H1 (cell line): ENCODE data around the gene NEMF. TPM values are rescaled to one million over a fixed set of nuclear protein-coding genes. Genes with fewer than 3 reads are reported as not detected.

Experiments
- CTCF ChIA-PET: fragments of 300-600 bp; sonication (Branson Sonifier 250); formaldehyde crosslinking; loops from one replicate; lab custom pipeline; 2021; ENCODE audit not compliant: partially characterized antibody; lab: Charles Lee
- POLR2A ChIA-PET: fragments of 300-600 bp; sonication (Branson Sonifier 250); formaldehyde crosslinking; loops from one replicate; lab custom pipeline; 2021; ENCODE audit warnings: inconsistent platforms; ENCODE audit not compliant: partially characterized antibody; lab: Charles Lee
- DNase-seq, 2 experiments: peaks; one replicate each; pipeline versions ENCODE4 v3.0.0 to v3.0.0-alpha.2; 2010 to 2022; ENCODE audit warnings: low spot score in 2 of 2, low read depth in 1 of 2, mixed read lengths in 1 of 2
- FAIRE-seq: peaks from 2 replicates; lab custom pipeline; 2011; peaks lifted over from hg19 to GRCh38; lab: Jason Lieb, UNC
- H2AFZ ChIP-seq: 2 replicates; pipeline ENCODE4 v1.8.1; 2012; ENCODE audit warnings: low read length, inconsistent platforms
- H2AK5ac ChIP-seq: 2 replicates; pipeline ENCODE4 v1.6.1; 2013; ENCODE audit warnings: low read depth, low read length
- H2BK120ac ChIP-seq: replicated peaks from 2 replicates; pipeline ENCODE3; 2013; ENCODE audit warnings: low read depth, low read length, inconsistent platforms
- H2BK12ac ChIP-seq: 2 replicates; pipeline ENCODE4 v1.6.1; 2013; ENCODE audit warnings: low read depth, low read length
- H2BK15ac ChIP-seq: 2 replicates; pipeline ENCODE4 v1.6.1; 2013; ENCODE audit warnings: low read length
- H2BK20ac ChIP-seq: 2 replicates; pipeline ENCODE4 v1.6.1; 2013; ENCODE audit warnings: low read length
- H2BK5ac ChIP-seq: 2 replicates; pipeline ENCODE4 v1.6.1; 2013; ENCODE audit warnings: low read depth, low read length
- H3K14ac ChIP-seq: 2 replicates; pipeline ENCODE4 v1.6.1; 2013; ENCODE audit warnings: inconsistent platforms; ENCODE audit not compliant: insufficient read length
- H3K18ac ChIP-seq: 2 replicates; pipeline ENCODE4 v1.6.1; 2013; ENCODE audit warnings: low read length; ENCODE audit errors: extremely low read depth
- H3K23ac ChIP-seq: 2 replicates; pipeline ENCODE4 v1.6.1; 2013; ENCODE audit warnings: inconsistent platforms; ENCODE audit not compliant: insufficient read length
- H3K23me2 ChIP-seq: 2 replicates; pipeline ENCODE4 v1.6.1; 2013; ENCODE audit warnings: low read depth, low read length
- H3K27ac ChIP-seq: 2 replicates; pipeline ENCODE4 v1.6.1; 2011; ENCODE audit warnings: low read depth, low read length, inconsistent platforms
- H3K27me3 ChIP-seq, 4 experiments: replicated peaks in 1 of 4; 1 replicate in 1 of 4; 2 replicates in 3 of 4; pipeline versions ENCODE4 v1.6.1 to v1.8.1; 2011 to 2013; ENCODE audit warnings: low read length in 3 of 4, mild to moderate bottlenecking in 3 of 4, inconsistent platforms in 2 of 4, mixed read lengths in 2 of 4, moderate library complexity in 1 of 4; ENCODE audit not compliant: control insufficient read depth in 3 of 4, insufficient read depth in 3 of 4; ENCODE audit errors: extremely low read depth in 1 of 4
- H3K36me3 ChIP-seq, 4 experiments: 2 replicates each; pipeline versions ENCODE4 v1.6.1 to v1.8.1; 2011 to 2013; ENCODE audit warnings: mild to moderate bottlenecking in 4 of 4, low read length in 3 of 4, moderate library complexity in 2 of 4, control low read depth in 1 of 4, inconsistent platforms in 1 of 4; ENCODE audit not compliant: insufficient read depth in 4 of 4, control insufficient read depth in 2 of 4
- H3K4ac ChIP-seq: replicated peaks from 2 replicates; pipeline ENCODE3; 2013; ENCODE audit warnings: low read length, low read depth, mixed read lengths, inconsistent platforms; ENCODE audit not compliant: insufficient read length
- H3K4me1 ChIP-seq, 4 experiments: replicated peaks in 1 of 4; 1 replicate in 1 of 4; 2 replicates in 3 of 4; pipeline versions ENCODE4 v1.6.1 to v1.8.1; 2011 to 2013; ENCODE audit warnings: low read length in 3 of 4, inconsistent platforms in 2 of 4, mixed read lengths in 1 of 4; ENCODE audit not compliant: insufficient read depth in 4 of 4, control insufficient read depth in 3 of 4
- H3K4me2 ChIP-seq, 2 experiments: 2 replicates each; pipeline versions ENCODE4 v1.6.1 to v1.8.1; 2011 to 2013; ENCODE audit warnings: low read depth in 2 of 2, low read length in 2 of 2, control low read depth in 1 of 2, inconsistent platforms in 1 of 2, mild to moderate bottlenecking in 1 of 2; ENCODE audit not compliant: insufficient read depth in 1 of 2
- H3K4me3 ChIP-seq, 4 experiments: fragments of 200-600, 300-600 bp in 1 of 4; sonication (generic), shearing (Covaris generic), sonication (Bioruptor Twin) in 1 of 4; 2 replicates each; pipeline versions ENCODE4 v1.5.1 to v1.8.1; 2011 to 2016; ENCODE audit warnings: low read length in 4 of 4, low read depth in 3 of 4, control low read depth in 2 of 4, inconsistent platforms in 2 of 4, mild to moderate bottlenecking in 2 of 4, mixed read lengths in 1 of 4, moderate library complexity in 1 of 4; ENCODE audit not compliant: insufficient read depth in 2 of 4; ENCODE audit errors: extremely low read depth in 1 of 4
- H3K56ac ChIP-seq: replicated peaks from 2 replicates; pipeline ENCODE3; 2013; ENCODE audit warnings: low read depth, mild to moderate bottlenecking, mixed read lengths, low read length, inconsistent platforms; ENCODE audit not compliant: insufficient read length
- H3K79me1 ChIP-seq: 2 replicates; pipeline ENCODE4 v1.6.1; 2013; ENCODE audit warnings: low read depth, low read length, control low read depth
- H3K79me2 ChIP-seq, 2 experiments: 2 replicates each; pipeline versions ENCODE4 v1.6.1 to v1.8.1; 2012 to 2013; ENCODE audit warnings: low read length in 2 of 2, mild to moderate bottlenecking in 2 of 2, inconsistent platforms in 1 of 2; ENCODE audit not compliant: insufficient read depth in 2 of 2, control insufficient read depth in 1 of 2
- H3K9ac ChIP-seq, 4 experiments: replicated peaks in 1 of 4; 1 replicate in 1 of 4; 2 replicates in 3 of 4; pipeline versions ENCODE4 v1.6.1 to v1.8.1; 2011 to 2013; ENCODE audit warnings: low read depth in 3 of 4, low read length in 3 of 4, control low read depth in 2 of 4, mild to moderate bottlenecking in 2 of 4, moderate library complexity in 2 of 4, inconsistent platforms in 1 of 4; ENCODE audit errors: extremely low read depth in 1 of 4
- H3K9me3 ChIP-seq, 2 experiments: 2 replicates each; pipeline versions ENCODE4 v1.6.1 to v1.8.1; 2012 to 2013; ENCODE audit warnings: mild to moderate bottlenecking in 2 of 2, moderate library complexity in 2 of 2, control low read depth in 1 of 2, inconsistent platforms in 1 of 2, low read depth in 1 of 2, low read length in 1 of 2, mixed read lengths in 1 of 2; ENCODE audit not compliant: insufficient read depth in 2 of 2
- H4K20me1 ChIP-seq, 2 experiments: replicated peaks in 1 of 2; 2 replicates each; pipeline versions ENCODE3 to v1.8.1; 2011 to 2013; ENCODE audit warnings: inconsistent platforms in 2 of 2, low read length in 2 of 2, mild to moderate bottlenecking in 1 of 2; ENCODE audit not compliant: insufficient read depth in 2 of 2, control insufficient read depth in 1 of 2
- H4K5ac ChIP-seq: 2 replicates; pipeline ENCODE4 v1.6.1; 2013; ENCODE audit warnings: low read length, low read depth, mixed read lengths, inconsistent platforms; ENCODE audit not compliant: insufficient read length
- H4K8ac ChIP-seq: 2 replicates; pipeline ENCODE4 v1.8.0; 2013; ENCODE audit warnings: mild to moderate bottlenecking, moderate library complexity, low read length, inconsistent platforms; ENCODE audit not compliant: insufficient read depth; ENCODE audit errors: extremely low read depth
- H4K91ac ChIP-seq: replicated peaks from 2 replicates; pipeline ENCODE3; 2013; ENCODE audit warnings: low read length, mixed read lengths, inconsistent platforms; ENCODE audit not compliant: insufficient read length
- BACH1 ChIP-seq: IDR thresholded peaks from 2 replicates; pipeline ENCODE4 v1.6.1; 2012; ENCODE audit warnings: low read length, improper control_type of control experiment
- BCL11A ChIP-seq, 2 experiments: IDR thresholded peaks; one replicate each; pipeline ENCODE4 v1.6.1; 2011; ENCODE audit warnings: low read depth in 2 of 2, low read length in 2 of 2, mild to moderate bottlenecking in 2 of 2
- CHD1 ChIP-seq: IDR thresholded peaks from 2 replicates; pipeline ENCODE4 v1.6.1; 2012; ENCODE audit warnings: low read depth, low read length, improper control_type of control experiment
- CTBP2 ChIP-seq: IDR thresholded peaks from 2 replicates; pipeline ENCODE4 v1.7.0; 2011; ENCODE audit warnings: borderline replicate concordance, mild to moderate bottlenecking, moderate library complexity, mixed read lengths, low read length; ENCODE audit not compliant: insufficient read depth, insufficient read length
- CTCF ChIP-seq, 3 experiments: IDR thresholded peaks; 1 replicate in 2 of 3; 2 replicates in 1 of 3; pipeline versions ENCODE4 v1.5.1 to v1.6.1; 2011; ENCODE audit warnings: low read length in 3 of 3, mild to moderate bottlenecking in 3 of 3, inconsistent platforms in 2 of 3, low read depth in 1 of 3, moderate library complexity in 1 of 3; ENCODE audit not compliant: insufficient read depth in 1 of 3; ENCODE audit errors: control extremely low read depth in 1 of 3
- EP300 ChIP-seq, 2 experiments: IDR thresholded peaks; 1 replicate in 1 of 2; 2 replicates in 1 of 2; pipeline ENCODE4 v1.6.1; 2011 to 2012; ENCODE audit warnings: low read depth in 2 of 2, low read length in 2 of 2, mild to moderate bottlenecking in 2 of 2, borderline replicate concordance in 1 of 2, inconsistent platforms in 1 of 2, moderate library complexity in 1 of 2
- KDM1A ChIP-seq: fragments of 200-600, 300-600 bp; sonication (generic); IDR thresholded peaks from 2 replicates; pipeline ENCODE4 v1.7.1; 2016; ENCODE audit warnings: mild to moderate bottlenecking, low read length, borderline replicate concordance
- POLR2A ChIP-seq, 2 experiments: IDR thresholded peaks; 1 replicate in 1 of 2; 2 replicates in 1 of 2; pipeline ENCODE4 v1.6.1; 2011; ENCODE audit warnings: low read depth in 2 of 2, low read length in 2 of 2, mild to moderate bottlenecking in 2 of 2; ENCODE audit errors: control extremely low read depth in 1 of 2
- SAP30 ChIP-seq: fragments of 300-600 bp; sonication (generic); IDR thresholded peaks from 2 replicates; pipeline ENCODE4 v1.7.1; 2012; ENCODE audit warnings: low read length, moderate library complexity, mild to moderate bottlenecking, inconsistent platforms; ENCODE audit not compliant: insufficient read depth, insufficient replicate concordance
- SP4 ChIP-seq: IDR thresholded peaks from 2 replicates; pipeline ENCODE4 v1.6.1; 2012; ENCODE audit warnings: low read length, inconsistent platforms
- WGBS, 2 experiments: shearing (Covaris generic) in 1 of 2; methylation state at CpG; one replicate each; pipeline versions ENCODE4 v1.1.6 to v1.1.7; 2013 to 2015; ENCODE audit warnings: low lambda C conversion rate in 2 of 2, mixed read lengths in 2 of 2, inconsistent platforms in 1 of 2, low coverage in 1 of 2, missing lambda C conversion rate in 1 of 2; ENCODE audit not compliant: insufficient replicate concordance in 2 of 2, insufficient coverage in 1 of 2, insufficient read length in 1 of 2; ENCODE audit errors: extremely low coverage in 1 of 2, missing lambda C conversion rate in 1 of 2; 5-methylcytosine and 5-hydroxymethylcytosine counted together
- polyA plus RNA-seq, 7 experiments: library from polyadenylated mRNA; depleted of rRNA in 3 of 7; stranded (reverse) in 5 of 7; unstranded in 2 of 7; fragments of >200 nt in 5 of 7; fragments of 200-250 nt in 2 of 7; gene quantifications; 1 replicate in 5 of 7; 2 replicates in 1 of 7; 4 replicates in 1 of 7; pipeline versions ENCODE4 v1.2.1 to v1.2.3, GENCODE V29; 2011 to 2013; ENCODE audit warnings: missing spikeins in 2 of 7, mixed read lengths in 2 of 7
- total RNA-seq: library from RNA; stranded (reverse); fragmentation: NEBNext Ultra II Directional; extraction: Animal tissue kit (Norgen Biotek cat#: 25700); gene quantifications from 2 replicates; pipeline ENCODE4 v1.2.1, GENCODE V29; 2021

Gene NEMF
- total and polyA plus RNA-seq, 2 of the 8 experiments (the other 6 are each of a cell fraction or from before 2014, with no cell fraction given), result 8.3 to 45.5 TPM

GRCh38 chr14:49886523-49886922 lies 33.9 kb upstream of the NEMF start:
- H3K9ac ChIP-seq, result no peak overlapping the region
- POLR2A ChIA-PET, result interaction anchor here (1.2 kb wide), 1 partner anchor 226 kb away, joined by 3 read pairs; no protein-coding TSS in a partner anchor
- H4K91ac ChIP-seq, result no peak overlapping the region
- H2BK5ac ChIP-seq, result no peak overlapping the region; the same call in 1 of the 2 replicates
- H4K8ac ChIP-seq, result no peak overlapping the region
- WGBS, 2 experiments, result 93% methylated on average over 12 of the region's 12 CpGs; no CpG with 5 or more reads in 1 of the 2 experiments
- H3K23me2 ChIP-seq, result no peaks in the 10 kb centered on the region
- no peak overlapping the region for H4K5ac ChIP-seq
- H2BK20ac ChIP-seq, result no peak overlapping the region
- no peak overlapping the region for H3K14ac ChIP-seq
- H2BK15ac ChIP-seq, result no peak overlapping the region
- no peaks in the 10 kb centered on the region for H3K9me3 ChIP-seq
- no peaks in the 10 kb centered on the region for H3K36me3 ChIP-seq
- no peak for TF ChIP-seq BCL11A (IDR thresholded peaks at IDR 0.05; ENCODE audit: low read depth in 2 of 2, low read length in 2 of 2)
- TF ChIP-seq CTCF (IDR thresholded peaks at IDR 0.05; ENCODE audit: control extremely low read depth in 1 of 3, insufficient read depth in 1 of 3, low read depth in 1 of 3, low read length in 3 of 3), result no peak
- no peak for TF ChIP-seq KDM1A
- TF ChIP-seq POLR2A (IDR thresholded peaks at IDR 0.05; ENCODE audit: control extremely low read depth in 1 of 2, low read depth in 2 of 2, low read length in 2 of 2), result no peak
- no peak for TF ChIP-seq BACH1
- no peak for TF ChIP-seq SAP30
- no peak for TF ChIP-seq CTBP2
- no peak for TF ChIP-seq SP4
- TF ChIP-seq CHD1, result no peak
- no peak for TF ChIP-seq EP300 (IDR thresholded peaks at IDR 0.05; ENCODE audit: borderline replicate concordance in 1 of 2, low read depth in 2 of 2, low read length in 2 of 2)
- CTCF ChIA-PET, result no interaction called here
- no peak overlapping the region for H3K4me3 ChIP-seq
- no peaks in the 10 kb centered on the region for H3K27me3 ChIP-seq
- no peak overlapping the region for H3K18ac ChIP-seq
- no peak overlapping the region for H3K4me2 ChIP-seq
- H3K23ac ChIP-seq, result no peak overlapping the region
- H4K20me1 ChIP-seq, result no peaks in the 10 kb centered on the region
- no peak overlapping the region for H3K4ac ChIP-seq
- H3K4me1 ChIP-seq, result peaks cover 2 to 9% (median 7%) of the 10 kb centered on the region in 4 experiments; a peak in 5 of 7 replicates
- H2BK12ac ChIP-seq, result no peak overlapping the region
- H2AFZ ChIP-seq, result no peak overlapping the region
- no peak overlapping the region for H3K56ac ChIP-seq
- H3K79me2 ChIP-seq, result no peaks in the 10 kb centered on the region
- FAIRE-seq (no peak), DNase-seq (no peak)
- H3K27ac ChIP-seq, result no peak overlapping the region
- H2AK5ac ChIP-seq, result 0 out of 2 replicates have a peak overlapping the region, but pooled peaks have one; percentile 34
- H2BK120ac ChIP-seq, result no peak overlapping the region
- H3K79me1 ChIP-seq, result no peaks in the 10 kb centered on the region
